OCI-LY3 (cell line): ENCODE results near the gene OTOGL.

Source experiments
- H2AFZ ChIP-seq: fragments of 200-600, 300-600 bp; shearing (Covaris generic); 2 replicates; pipeline ENCODE4 v1.6.0; 2014; ENCODE audit warnings: antibody characterized with exemption, low read depth, low read length
- H3K27ac ChIP-seq: fragments of 200-600, 300-600 bp; sonication (generic); 2 replicates; pipeline ENCODE4 v1.5.1; 2014; ENCODE audit warnings: mild to moderate bottlenecking, low read length, moderate library complexity, mixed read lengths
- H3K27me3 ChIP-seq: fragments of 200-600, 300-600 bp; sonication (generic); 2 replicates; pipeline ENCODE4 v1.6.1; 2014; ENCODE audit warnings: low read depth, low read length, mixed read lengths
- H3K36me3 ChIP-seq: fragments of 200-600, 300-600 bp; sonication (generic); replicated peaks from 2 replicates; pipeline ENCODE3; 2014; ENCODE audit warnings: low read depth, low read length, mixed read lengths
- H3K4me1 ChIP-seq: fragments of 300-600, 200-600 bp; sonication (generic); 2 replicates; pipeline ENCODE4 v1.6.1; 2014; ENCODE audit warnings: low read length, mixed read lengths
- H3K4me2 ChIP-seq: fragments of 200-600, 300-600 bp; sonication (generic); 2 replicates; pipeline ENCODE4 v1.6.1; 2014; ENCODE audit warnings: low read length, mixed read lengths
- H3K4me3 ChIP-seq: fragments of 300-600, 200-600 bp; sonication (generic); 2 replicates; pipeline ENCODE4 v1.5.1; 2014; ENCODE audit warnings: antibody characterized with exemption, mild to moderate bottlenecking, low read length, moderate library complexity
- H3K79me2 ChIP-seq: fragments of 300-600, 200-600 bp; shearing (Covaris generic); 2 replicates; pipeline ENCODE4 v1.6.1; 2014; ENCODE audit warnings: mild to moderate bottlenecking, low read length, mixed read lengths
- H3K9ac ChIP-seq: fragments of 300-600, 200-600 bp; shearing (Covaris generic); 2 replicates; pipeline ENCODE4 v1.6.0; 2014; ENCODE audit warnings: mild to moderate bottlenecking, low read length, moderate library complexity
- H3K9me3 ChIP-seq: fragments of 200-600, 300-600 bp; shearing (Covaris generic); 2 replicates; pipeline ENCODE4 v1.6.1; 2014; ENCODE audit warnings: low read length, mixed read lengths; ENCODE audit not compliant: insufficient read depth
- H4K20me1 ChIP-seq: fragments of 200-600, 300-600 bp; sonication (generic); 2 replicates; pipeline ENCODE4 v1.6.1; 2016; ENCODE audit warnings: low read length, mixed read lengths; ENCODE audit not compliant: insufficient read depth
- CTCF ChIP-seq: fragments of 200-600, 300-600 bp; sonication (generic); IDR thresholded peaks from 2 replicates; pipeline ENCODE4 v1.5.1; 2014; ENCODE audit warnings: antibody characterized with exemption, low read length, low read depth
- EZH2phosphoT487 ChIP-seq: fragments of 200-600 bp; shearing (Covaris generic); IDR thresholded peaks from 2 replicates; pipeline ENCODE4 v1.6.1; 2018; ENCODE audit warnings: antibody characterized with exemption, mixed run types, low read depth

The OTOGL gene

GRCh38 chr12:80420075-80420474 lies 320.7 kb downstream of the OTOGL start:
- Histone ChIP-seq H3K9me3 (no peaks in the 10 kb centered on the region), H3K4me3 (no peak overlapping the region), H3K79me2 (no peaks in the 10 kb centered on the region), H3K27me3 (no peaks in the 10 kb centered on the region), H3K27ac (no peak overlapping the region), H2AFZ (no peak overlapping the region), H4K20me1 (no peaks in the 10 kb centered on the region), H3K9ac (no peak overlapping the region), H3K36me3 (no peaks in the 10 kb centered on the region), H3K4me1 (peaks cover 8% of the 10 kb centered on the region; the same call in 1 of the 2 replicates), H3K4me2 (no peak overlapping the region)
- TF ChIP-seq EZH2phosphoT487: no peak
- TF ChIP-seq CTCF: no peak

DNA sequence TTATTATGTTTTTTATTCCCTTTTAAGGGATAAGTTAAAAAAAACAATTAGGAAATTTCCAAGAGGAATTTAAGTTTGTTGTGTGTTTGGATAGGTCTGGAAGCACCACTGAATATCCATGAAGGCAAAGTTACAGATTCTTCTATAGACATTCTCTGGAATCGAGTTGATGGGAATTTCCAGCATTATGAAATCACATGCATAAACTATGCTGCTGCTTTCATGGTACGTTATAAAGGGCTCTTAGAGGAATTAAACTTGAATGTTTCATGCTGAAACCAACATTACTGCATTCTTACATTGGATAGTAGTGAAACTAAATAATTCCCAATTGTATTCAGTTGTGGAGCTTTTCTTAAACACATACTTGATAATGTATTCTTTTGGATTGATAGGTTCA lies 323.2 kb downstream of the OTOGL start:
- Histone ChIP-seq H3K27ac (no peak overlapping the region), H3K36me3 (no peaks in the 10 kb centered on the region), H3K4me3 (no peak overlapping the region), H3K9me3 (no peaks in the 10 kb centered on the region), H3K4me1 (no peaks in the 10 kb centered on the region), H3K79me2 (no peaks in the 10 kb centered on the region), H3K27me3 (no peaks in the 10 kb centered on the region), H3K9ac (no peak overlapping the region), H4K20me1 (no peaks in the 10 kb centered on the region), H2AFZ (no peak overlapping the region), H3K4me2 (no peak overlapping the region)
- no peak for TF ChIP-seq CTCF
- TF ChIP-seq EZH2phosphoT487: no peak
